Measurements from ENCODE around the gene GPT2. TPM values are rescaled to one million over a fixed set of nuclear protein-coding genes. Genes with fewer than 3 reads are reported as not detected.
A peak's percentile ranks its signal among the peaks of the same experiment; 100 is the strongest.

The GPT2 gene
- total RNA-seq, 3 donors from 2014 or later (not counting 1 experiment from before 2014, with no cell fraction given), result 0.64 to 1.3 (median 1.2) TPM

GRCh38 chr16:46850619-46851555, 33.3 kb upstream of the GPT2 start:
- no peaks in the 10 kb centered on the region for H3K27me3 ChIP-seq (ENCODE audit: control insufficient read depth, insufficient read depth, low read length)
- H3K27me3 Mint-ChIP-seq (ENCODE audit: low read depth in 2 of 2), result peaks cover 2 to 3% of the 10 kb centered on the region in 2 donors
- intact Hi-C loops (cut with micrococcal nuclease), result loop anchor here (10.0 kb wide), 1 partner anchor 1314 kb away; no protein-coding TSS in a partner anchor
- no peak overlapping the region for H3K27ac Mint-ChIP-seq
- H3K4me3 ChIP-seq (ENCODE audit: low read length), result no peak overlapping the region
- ATAC-seq, result no peak
- no peaks in the 10 kb centered on the region for H3K4me1 Mint-ChIP-seq
- DNase-seq, result no peak
- WGBS (ENCODE audit: insufficient coverage), result 73% methylated on average over 3 of the region's 5 CpGs
- no peaks in the 10 kb centered on the region for H3K9me3 Mint-ChIP-seq
- H3K27ac ChIP-seq (ENCODE audit: low read length), result no peak overlapping the region
- TF ChIP-seq CTCF (IDR thresholded peaks at IDR 0.05), result no peak
- no peaks in the 10 kb centered on the region for H3K36me3 ChIP-seq (ENCODE audit: control insufficient read depth, insufficient read depth, low read length)
- H3K4me1 ChIP-seq (ENCODE audit: control insufficient read depth, insufficient read depth, low read length), result no peaks in the 10 kb centered on the region
- no peak overlapping the region for H3K4me3 Mint-ChIP-seq
- H3K36me3 Mint-ChIP-seq, result no peaks in the 10 kb centered on the region
- H3K9me3 ChIP-seq (ENCODE audit: control insufficient read depth, insufficient read depth, low read length), result no peaks in the 10 kb centered on the region

DNA sequence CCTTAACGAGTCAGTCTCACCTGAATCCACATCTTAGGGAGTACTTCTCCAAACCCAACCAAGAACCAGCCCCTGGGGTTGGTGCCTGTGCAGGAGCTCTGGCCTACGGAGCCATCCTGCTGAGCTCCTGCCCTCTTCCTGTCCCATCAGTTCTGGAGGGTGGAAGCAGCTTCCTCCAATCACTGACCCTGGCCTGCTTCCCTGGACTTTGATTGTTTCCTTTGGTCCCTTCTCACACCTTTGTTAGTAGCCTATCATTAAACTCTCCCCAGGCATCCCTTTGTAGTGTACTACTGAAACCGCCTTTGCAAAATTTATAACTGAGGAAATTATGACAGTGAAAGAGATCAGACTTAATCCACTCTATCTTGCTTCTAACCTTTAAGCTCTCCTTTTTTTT, 32.0 kb upstream of the GPT2 start:
- Mint-ChIP-seq H3K27me3 (ENCODE audit: low read depth in 2 of 2) (peaks cover 0 to 3% of the 10 kb centered on the region in 2 donors), H3K36me3 (no peaks in the 10 kb centered on the region), H3K4me3 (no peak overlapping the region), H3K9me3 (no peaks in the 10 kb centered on the region), H3K27ac (no peak overlapping the region), H3K4me1 (no peaks in the 10 kb centered on the region)
- intact Hi-C loops (cut with micrococcal nuclease), result loop anchor here (10.0 kb wide), 1 partner anchor 1313 kb away; no protein-coding TSS in a partner anchor
- H3K4me3 ChIP-seq (ENCODE audit: low read length), result no peak overlapping the region
- DNase-seq (no peak), ATAC-seq (no peak)
- no peak overlapping the region for H3K27ac ChIP-seq (ENCODE audit: low read length)
- no peaks in the 10 kb centered on the region for H3K27me3 ChIP-seq (ENCODE audit: control insufficient read depth, insufficient read depth, low read length)
- 77% methylated on average over 2 of the region's 3 CpGs for WGBS (ENCODE audit: insufficient coverage)
- H3K36me3 ChIP-seq (ENCODE audit: control insufficient read depth, insufficient read depth, low read length), result no peaks in the 10 kb centered on the region
- no peaks in the 10 kb centered on the region for H3K9me3 ChIP-seq (ENCODE audit: control insufficient read depth, insufficient read depth, low read length)
- no peaks in the 10 kb centered on the region for H3K4me1 ChIP-seq (ENCODE audit: control insufficient read depth, insufficient read depth, low read length)
- TF ChIP-seq CTCF (IDR thresholded peaks at IDR 0.05), result no peak

- Mint-ChIP-seq H3K9me3 (no peaks in the 10 kb centered on the region), H3K27ac (no peak overlapping the region), H3K4me1 (no peaks in the 10 kb centered on the region), H3K36me3 (no peaks in the 10 kb centered on the region), H3K27me3 (ENCODE audit: low read depth in 2 of 2) (no peaks in the 10 kb centered on the region), H3K4me3 (no peak overlapping the region)
- Histone ChIP-seq H3K4me1 (ENCODE audit: control insufficient read depth, insufficient read depth, low read length) (no peaks in the 10 kb centered on the region), H3K36me3 (ENCODE audit: control insufficient read depth, insufficient read depth, low read length) (no peaks in the 10 kb centered on the region), H3K4me3 (ENCODE audit: low read length) (no peak overlapping the region), H3K27ac (ENCODE audit: low read length) (no peak overlapping the region), H3K9me3 (ENCODE audit: control insufficient read depth, insufficient read depth, low read length) (no peaks in the 10 kb centered on the region), H3K27me3 (ENCODE audit: control insufficient read depth, insufficient read depth, low read length) (no peaks in the 10 kb centered on the region)
- TF ChIP-seq CTCF (IDR thresholded peaks at IDR 0.05), result peak; percentile 63
- DNase-seq (peak; percentile 39 to 70), ATAC-seq (peak in 2 of 3 donors; percentile 47 to 72)
- WGBS (ENCODE audit: insufficient coverage), result 27% methylated on average over 5 of the region's 5 CpGs
- intact Hi-C loops (cut with micrococcal nuclease), result loop anchor here (1.0 to 10.0 kb wide), 2 partner anchors 55 to 1311 kb away; no protein-coding TSS in a partner anchor
These were observed 30.3 kb upstream of the GPT2 start for GRCh38 chr16:46853713-46854443.

Data from natural killer cell (primary cell).